ENCODE measurements around the gene CDC25B. TPM values are rescaled to one million over a fixed set of nuclear protein-coding genes. Genes with fewer than 3 reads are reported as not detected.

CDC25B gene
- polyA plus RNA-seq, 1 donor (not counting 4 experiments of a cell fraction or from before 2014, with no cell fraction given), result 23.5 TPM

DNA sequence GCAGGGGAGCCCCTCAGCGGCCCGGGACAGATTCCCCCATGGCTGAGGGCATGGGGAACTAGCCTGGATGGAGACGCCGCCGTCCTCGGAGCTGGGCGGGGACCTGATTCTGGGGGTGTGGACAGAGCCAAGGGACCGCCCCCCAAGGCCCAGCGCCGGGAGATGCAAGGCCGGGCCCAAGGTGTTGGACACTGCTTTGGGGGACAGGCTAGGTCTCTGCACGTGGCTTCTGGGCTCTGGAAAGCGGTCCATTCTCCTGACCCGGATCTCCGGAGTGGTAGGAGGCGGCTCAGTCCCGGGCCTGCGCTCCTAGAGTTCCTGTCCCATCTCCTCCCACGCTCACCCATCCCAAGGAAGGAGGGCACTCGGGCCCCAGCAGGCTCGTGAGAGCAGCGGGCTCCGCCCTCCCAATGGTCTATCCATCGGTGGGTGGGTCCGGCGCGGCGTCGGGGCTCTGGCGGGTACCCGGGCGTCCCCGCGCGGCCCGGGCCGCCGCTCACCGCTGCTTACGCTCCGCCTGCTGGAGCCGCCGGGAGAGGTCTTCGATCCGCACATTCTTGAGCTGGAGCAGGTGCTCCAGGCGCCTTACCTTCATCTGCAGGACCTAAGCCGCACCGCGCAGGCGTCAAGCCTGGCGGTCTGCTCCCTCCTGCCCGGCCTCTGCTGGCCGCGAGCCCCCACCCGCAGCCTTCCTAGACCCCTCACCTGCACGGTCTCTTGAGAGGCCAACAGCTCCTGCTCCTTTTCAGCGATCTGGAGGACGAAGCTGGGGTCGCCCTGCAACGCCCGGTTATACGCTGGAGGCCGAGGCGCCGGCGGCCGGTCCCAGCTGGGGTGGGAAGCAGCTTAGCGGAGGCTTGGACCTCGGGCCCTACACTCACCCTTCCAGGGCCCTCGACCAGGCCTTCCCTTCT lies 18.1 kb upstream of the CDC25B start:
- Histone ChIP-seq H3K4me3 (ENCODE audit: control insufficient read depth in 2 of 3, extremely low read depth in 1 of 3, insufficient read depth in 2 of 3, low read depth in 1 of 3, low read length in 3 of 3) (peak overlapping the region; percentile 37 to 65 (median 48)), H3K27me3 (ENCODE audit: control insufficient read depth, extremely low read depth, insufficient read depth, low read length) (peaks cover 10% of the 10 kb centered on the region), H4K20me1 (ENCODE audit: control insufficient read depth, extremely low read depth, insufficient read depth, low read length) (peaks cover 4% of the 10 kb centered on the region), H3K79me2 (ENCODE audit: control insufficient read depth, insufficient read depth, low read length) (no peaks in the 10 kb centered on the region), H3K27ac (ENCODE audit: control insufficient read depth, insufficient read depth, low read length) (no peak overlapping the region), H3K9ac (ENCODE audit: control insufficient read depth, extremely low read depth, insufficient read depth, low read length) (peak overlapping the region; percentile 38), H2AFZ (ENCODE audit: control insufficient read depth, low read length) (peak overlapping the region; percentile 89), H3K4me1 (ENCODE audit: control insufficient read depth, extremely low read depth, insufficient read depth, low read length) (peaks cover 17% of the 10 kb centered on the region), H3K9me1 (ENCODE audit: control insufficient read depth, extremely low read depth, insufficient read depth, low read length) (no peaks in the 10 kb centered on the region), H3K4me2 (ENCODE audit: control insufficient read depth, extremely low read depth, insufficient read depth, low read depth, low read length) (peak overlapping the region; percentile 86), H3K36me3 (ENCODE audit: control insufficient read depth in 2 of 2, extremely low read depth in 1 of 2, insufficient read depth in 2 of 2, low read length in 2 of 2) (no peaks in the 10 kb centered on the region), H3K9me3 (ENCODE audit: control insufficient read depth, low read depth, low read length) (no peaks in the 10 kb centered on the region)
- dilution Hi-C loops (cut with MboI; ENCODE audit: extremely low pct_ligation_motif_present, low sequenced_read_pairs), result no loop called here
- no peak for DNase-seq (ENCODE audit: low read depth, low spot score)
- TF ChIP-seq, protein P1, sequence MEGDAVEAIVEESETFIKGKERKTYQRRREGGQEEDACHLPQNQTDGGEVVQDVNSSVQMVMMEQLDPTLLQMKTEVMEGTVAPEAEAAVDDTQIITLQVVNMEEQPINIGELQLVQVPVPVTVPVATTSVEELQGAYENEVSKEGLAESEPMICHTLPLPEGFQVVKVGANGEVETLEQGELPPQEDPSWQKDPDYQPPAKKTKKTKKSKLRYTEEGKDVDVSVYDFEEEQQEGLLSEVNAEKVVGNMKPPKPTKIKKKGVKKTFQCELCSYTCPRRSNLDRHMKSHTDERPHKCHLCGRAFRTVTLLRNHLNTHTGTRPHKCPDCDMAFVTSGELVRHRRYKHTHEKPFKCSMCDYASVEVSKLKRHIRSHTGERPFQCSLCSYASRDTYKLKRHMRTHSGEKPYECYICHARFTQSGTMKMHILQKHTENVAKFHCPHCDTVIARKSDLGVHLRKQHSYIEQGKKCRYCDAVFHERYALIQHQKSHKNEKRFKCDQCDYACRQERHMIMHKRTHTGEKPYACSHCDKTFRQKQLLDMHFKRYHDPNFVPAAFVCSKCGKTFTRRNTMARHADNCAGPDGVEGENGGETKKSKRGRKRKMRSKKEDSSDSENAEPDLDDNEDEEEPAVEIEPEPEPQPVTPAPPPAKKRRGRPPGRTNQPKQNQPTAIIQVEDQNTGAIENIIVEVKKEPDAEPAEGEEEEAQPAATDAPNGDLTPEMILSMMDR (optimal IDR thresholded peaks at IDR 0.05 in 1 of 3, IDR thresholded peaks at IDR 0.05 in 1 of 3, conservative IDR thresholded peaks at IDR 0.05 in 1 of 3; ENCODE audit: extremely low read depth in 1 of 3, insufficient read depth in 2 of 3, low read length in 3 of 3), result peak in 1 of 3 experiments; percentile 5
- TF ChIP-seq EZH2 (IDR thresholded peaks at IDR 0.05; ENCODE audit: low read length), result no peak
- FAIRE-seq, result no peak

DNA sequence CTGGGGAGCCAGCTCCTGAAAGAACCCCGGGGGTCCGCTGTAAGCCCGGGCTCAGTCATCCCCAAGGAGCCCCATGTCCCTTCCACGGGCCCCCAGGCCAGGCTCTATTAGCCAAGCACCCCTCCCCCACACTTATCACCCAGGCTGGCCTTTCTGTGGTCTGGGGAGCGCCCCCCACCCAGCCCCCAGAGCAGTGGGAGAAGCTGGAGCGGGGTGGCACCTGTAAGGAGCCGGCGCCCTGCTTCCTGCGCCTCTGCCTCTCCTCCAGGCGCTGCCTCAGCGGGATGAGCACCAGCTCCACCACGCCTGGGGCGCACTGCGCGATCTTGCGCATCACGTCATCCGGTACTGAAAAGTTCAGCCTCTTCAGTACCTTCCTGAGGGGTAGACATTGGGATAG lies 17.1 kb upstream of the CDC25B start:
- H3K79me2 ChIP-seq (ENCODE audit: control insufficient read depth, insufficient read depth, low read length), result peaks cover 8% of the 10 kb centered on the region
- H3K4me2 ChIP-seq (ENCODE audit: control insufficient read depth, extremely low read depth, insufficient read depth, low read depth, low read length), result no peak overlapping the region
- no peaks in the 10 kb centered on the region for H3K9me3 ChIP-seq (ENCODE audit: control insufficient read depth, low read depth, low read length)
- H3K9ac ChIP-seq (ENCODE audit: control insufficient read depth, extremely low read depth, insufficient read depth, low read length), result no peak overlapping the region
- FAIRE-seq, result no peak
- H3K9me1 ChIP-seq (ENCODE audit: control insufficient read depth, extremely low read depth, insufficient read depth, low read length), result no peaks in the 10 kb centered on the region
- H3K4me3 ChIP-seq (ENCODE audit: control insufficient read depth in 2 of 3, extremely low read depth in 1 of 3, insufficient read depth in 2 of 3, low read depth in 1 of 3, low read length in 3 of 3), result no peak overlapping the region
- dilution Hi-C loops (cut with MboI; ENCODE audit: extremely low pct_ligation_motif_present, low sequenced_read_pairs), result no loop called here
- TF ChIP-seq EZH2 (IDR thresholded peaks at IDR 0.05; ENCODE audit: low read length), result no peak
- TF ChIP-seq, protein P1 (optimal IDR thresholded peaks at IDR 0.05 in 1 of 3, IDR thresholded peaks at IDR 0.05 in 1 of 3, conservative IDR thresholded peaks at IDR 0.05 in 1 of 3; ENCODE audit: extremely low read depth in 1 of 3, insufficient read depth in 2 of 3, low read length in 3 of 3), result no peak
- peaks cover 8% of the 10 kb centered on the region for H4K20me1 ChIP-seq (ENCODE audit: control insufficient read depth, extremely low read depth, insufficient read depth, low read length)
- H3K4me1 ChIP-seq (ENCODE audit: control insufficient read depth, extremely low read depth, insufficient read depth, low read length), result peaks cover 26% of the 10 kb centered on the region
- no peak for DNase-seq (ENCODE audit: low read depth, low spot score)
- H2AFZ ChIP-seq (ENCODE audit: control insufficient read depth, low read length), result no peak overlapping the region
- H3K27me3 ChIP-seq (ENCODE audit: control insufficient read depth, extremely low read depth, insufficient read depth, low read length), result peaks cover 10% of the 10 kb centered on the region
- H3K36me3 ChIP-seq (ENCODE audit: control insufficient read depth in 2 of 2, extremely low read depth in 1 of 2, insufficient read depth in 2 of 2, low read length in 2 of 2), result no peaks in the 10 kb centered on the region
- H3K27ac ChIP-seq (ENCODE audit: control insufficient read depth, insufficient read depth, low read length), result no peak overlapping the region

Data from keratinocyte (primary cell).